ENCODE data around the gene APOBEC3C.
"Not testable (repeated sequence)": the region's sequence is repeated elsewhere in the genome, so short reads cannot be mapped to it uniquely, and the experiment has no call there.

APOBEC3C gene

GRCh38 chr22:39066442-39067276 lies 52.6 kb downstream of the APOBEC3C start:
- DNase-seq: not testable (repeated sequence)

DNA sequence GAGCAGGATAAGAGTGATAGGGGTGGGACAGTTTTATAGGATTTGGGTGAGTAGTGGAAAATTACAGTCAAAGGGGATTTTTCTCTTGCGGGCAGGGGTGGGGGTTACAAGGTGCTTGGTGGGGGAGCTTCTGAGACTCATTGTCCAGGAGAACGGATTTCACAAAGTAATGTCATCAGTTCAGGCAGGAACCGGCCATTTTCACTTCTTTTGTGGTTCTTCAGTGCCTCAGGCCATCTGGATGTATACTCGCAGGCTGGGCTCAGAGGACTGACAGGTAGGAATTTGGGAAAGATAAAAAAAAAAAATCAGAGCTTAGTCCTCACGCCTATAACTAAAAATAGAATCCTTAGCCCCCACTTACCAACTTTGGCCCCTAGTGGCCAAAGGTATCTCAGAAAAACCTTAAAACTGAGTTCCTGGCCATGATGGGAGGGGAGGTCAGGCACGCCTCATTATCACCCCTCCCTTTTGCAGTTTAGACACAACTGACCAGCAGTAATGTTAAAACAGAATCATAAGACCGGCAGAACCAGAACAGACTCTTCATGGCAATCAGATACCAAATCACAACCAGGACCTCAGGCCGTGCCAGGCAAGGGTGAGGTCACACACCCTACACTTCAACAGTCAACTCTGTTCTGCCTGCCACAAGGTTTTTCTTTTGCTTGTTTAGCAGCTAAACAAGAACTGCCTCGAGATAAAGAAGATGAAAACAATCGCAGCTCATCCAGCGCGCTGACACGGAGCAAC lies 54.2 kb downstream of the APOBEC3C start:
- DNase-seq: no peak
